Esophagus (tissue), 2 donors: ENCODE data around the gene HDAC9. TPM values are rescaled to one million over a fixed set of nuclear protein-coding genes. Genes with fewer than 3 reads are reported as not detected.

Experiments used
- H3K27ac ChIP-seq, 2 donors: one replicate each; pipeline ENCODE4 v1.5.1; 2013; ENCODE audit warnings: low read depth in 2 of 2, mild to moderate bottlenecking in 2 of 2, inconsistent platforms in 1 of 2, low read length in 1 of 2, moderate library complexity in 1 of 2
- H3K27me3 ChIP-seq, 2 donors: one replicate each; pipeline ENCODE4 v1.6.1; 2013; ENCODE audit warnings: low read length in 2 of 2, control low read depth in 1 of 2, mild to moderate bottlenecking in 1 of 2; ENCODE audit not compliant: insufficient read depth in 2 of 2, control insufficient read depth in 1 of 2
- H3K36me3 ChIP-seq, 2 donors: one replicate each; pipeline ENCODE4 v1.6.1; 2013; ENCODE audit warnings: low read length in 1 of 2; ENCODE audit not compliant: control insufficient read depth in 2 of 2, insufficient read depth in 2 of 2
- H3K4me1 ChIP-seq, 2 donors: one replicate each; pipeline ENCODE4 v1.6.1; 2013; ENCODE audit warnings: low read length in 1 of 2; ENCODE audit not compliant: control insufficient read depth in 2 of 2, insufficient read depth in 2 of 2
- H3K4me3 ChIP-seq, 2 donors: one replicate each; pipeline ENCODE4 v1.5.1; 2013; ENCODE audit warnings: low read length in 2 of 2, mild to moderate bottlenecking in 2 of 2, low read depth in 1 of 2, moderate library complexity in 1 of 2
- H3K9me3 ChIP-seq, 2 donors: one replicate each; pipeline ENCODE4 v1.6.1; 2013; ENCODE audit warnings: mild to moderate bottlenecking in 2 of 2, low read depth in 1 of 2, low read length in 1 of 2, moderate library complexity in 1 of 2; ENCODE audit not compliant: control insufficient read depth in 2 of 2, insufficient read depth in 1 of 2
- WGBS, 2 donors: extraction: QIAGEN DNeasy Blood & Tissue Kit; methylation state at CpG; one replicate each; pipeline ENCODE4 v1.1.7; 2013; 5-methylcytosine and 5-hydroxymethylcytosine counted together
- polyA plus RNA-seq, 2 donors: library from polyadenylated mRNA; stranded (reverse); fragments of 200-250 nt; gene quantifications; one replicate each; pipeline ENCODE4 v1.2.3, GENCODE V29; 2013
- donor health status: healthy with polysubstance abuse.
- donor health status: Bipolar disorder and iron deficiency.

The HDAC9 gene
- polyA plus RNA-seq, 2 donors: 0.69 to 1.1 TPM

DNA sequence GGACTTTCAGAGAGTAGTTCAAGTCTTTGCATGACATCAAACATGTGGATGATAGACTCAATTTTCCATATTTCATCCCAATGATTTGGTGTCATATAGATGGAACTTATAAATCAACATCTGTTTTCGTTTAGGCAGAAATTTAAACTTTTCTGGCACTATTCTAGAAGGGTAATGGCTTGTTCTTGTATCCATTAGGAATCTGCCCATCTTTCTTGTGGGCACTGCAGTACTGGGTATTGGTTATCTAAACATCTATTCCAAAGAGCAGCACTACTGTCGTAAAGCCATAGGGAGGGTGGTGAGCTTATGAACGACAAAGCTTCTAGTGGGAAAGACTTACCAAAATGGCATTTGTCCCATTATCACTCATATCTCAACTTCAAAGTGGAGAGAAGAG lies 348.4 kb downstream of the HDAC9 start:
- Histone ChIP-seq H3K9me3 (peaks cover 0 to 2% of the 10 kb centered on the region in 2 donors), H3K4me1 (no peaks in the 10 kb centered on the region), H3K36me3 (no peaks in the 10 kb centered on the region), H3K27me3 (no peaks in the 10 kb centered on the region), H3K4me3 (no peak overlapping the region), H3K27ac (no peak overlapping the region)
- 79% methylated on average over 3 of the region's 3 CpGs for WGBS, 2 donors

DNA sequence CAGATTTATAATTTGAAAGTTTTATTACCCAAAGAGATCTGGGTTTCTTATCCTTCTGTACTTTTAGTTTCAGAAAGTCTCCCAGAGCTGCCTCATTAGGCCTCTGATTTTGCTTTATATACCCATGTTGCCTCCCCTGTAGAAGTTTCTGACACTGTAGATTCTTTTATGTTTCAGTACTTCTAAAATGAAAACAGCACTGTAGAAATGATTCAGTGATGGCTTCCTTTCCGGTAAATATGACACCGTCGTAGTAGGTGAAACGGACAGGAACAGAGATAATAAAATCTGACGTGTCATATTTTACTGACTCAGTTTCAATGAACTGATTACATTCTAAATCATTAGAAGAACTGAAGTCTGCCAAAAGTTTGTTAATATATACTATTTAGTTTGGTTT lies 349.2 kb downstream of the HDAC9 start:
- Histone ChIP-seq H3K9me3 (peaks cover 0 to 2% of the 10 kb centered on the region in 2 donors), H3K36me3 (no peaks in the 10 kb centered on the region), H3K27me3 (no peaks in the 10 kb centered on the region), H3K4me1 (no peaks in the 10 kb centered on the region), H3K27ac (no peak overlapping the region), H3K4me3 (no peak overlapping the region)
- 85 to 87% methylated on average over 5 of the region's 5 CpGs for WGBS, 2 donors

DNA sequence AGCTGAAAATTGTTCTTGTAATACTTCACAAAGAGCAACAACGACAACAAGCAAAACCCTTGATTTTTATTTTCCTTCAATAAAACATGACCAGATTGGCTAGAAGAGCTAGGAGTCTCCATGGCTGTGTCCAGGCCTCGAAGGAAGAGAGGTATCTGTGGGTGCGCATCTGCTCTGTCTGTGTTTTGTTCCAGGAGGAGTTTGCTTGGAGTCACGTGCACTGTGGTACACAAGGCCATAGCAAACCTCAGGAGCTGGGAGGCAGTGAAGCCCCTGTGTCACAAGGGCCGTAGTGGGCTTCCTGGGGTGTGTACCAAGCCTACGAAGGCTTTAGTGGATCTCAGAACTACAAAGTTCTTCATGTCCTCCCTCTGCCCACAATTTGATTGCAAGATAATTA lies 350.2 kb downstream of the HDAC9 start:
- WGBS, 2 donors: 86 to 89% methylated on average over 6 of the region's 6 CpGs
- Histone ChIP-seq H3K36me3 (no peaks in the 10 kb centered on the region), H3K9me3 (peaks cover 0 to 2% of the 10 kb centered on the region in 2 donors), H3K27me3 (no peaks in the 10 kb centered on the region), H3K4me1 (no peaks in the 10 kb centered on the region), H3K27ac (no peak overlapping the region), H3K4me3 (no peak overlapping the region)

DNA sequence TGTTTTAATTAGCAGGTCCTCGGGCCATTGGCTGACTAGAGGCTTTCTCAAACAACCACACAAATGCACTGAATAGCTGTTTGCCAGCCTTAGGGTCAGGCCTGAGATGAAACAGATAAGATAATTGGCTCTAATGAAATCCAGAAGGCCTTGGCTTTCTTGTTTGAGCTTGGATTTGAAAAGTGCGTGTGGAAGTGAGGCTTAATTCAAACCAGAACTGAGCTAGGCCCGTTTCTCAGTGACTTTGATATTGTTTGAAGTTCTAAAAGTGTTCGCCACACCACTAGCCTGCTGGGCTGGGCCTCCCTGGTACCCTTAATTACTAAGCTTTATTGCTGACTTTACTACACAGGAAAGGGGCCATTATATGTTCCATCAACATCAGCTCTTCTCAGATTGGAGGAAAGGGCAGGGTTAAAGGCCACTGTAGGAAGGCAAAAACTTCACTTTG lies 351.2 kb downstream of the HDAC9 start:
- H3K4me3 ChIP-seq: no peak overlapping the region
- peaks cover 0 to 2% of the 10 kb centered on the region in 2 donors for H3K9me3 ChIP-seq
- H3K27ac ChIP-seq: no peak overlapping the region
- no peaks in the 10 kb centered on the region for H3K36me3 ChIP-seq
- no peaks in the 10 kb centered on the region for H3K4me1 ChIP-seq
- H3K27me3 ChIP-seq: no peaks in the 10 kb centered on the region
- 64 to 67% methylated on average over 4 of the region's 4 CpGs for WGBS, 2 donors

DNA sequence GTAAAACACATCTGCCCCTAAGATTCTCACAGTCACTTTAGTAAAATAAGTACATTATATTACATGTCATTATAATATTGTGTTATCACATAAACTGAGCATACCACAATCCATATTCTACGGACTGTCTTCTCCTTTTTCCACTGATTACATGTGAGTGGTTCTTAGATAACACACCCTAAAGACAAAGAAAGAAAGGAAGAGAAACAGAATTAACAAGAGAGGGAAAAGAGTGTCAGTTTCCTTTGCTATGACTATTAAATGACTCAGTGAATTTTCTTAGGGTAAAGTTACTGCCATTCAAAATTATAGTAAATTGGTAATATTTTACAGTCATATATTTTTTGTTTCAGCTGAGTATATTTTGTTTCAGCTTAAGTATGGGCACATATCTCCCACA lies 353.6 kb downstream of the HDAC9 start:
- no peaks in the 10 kb centered on the region for H3K27me3 ChIP-seq
- H3K9me3 ChIP-seq: peaks cover 0 to 2% of the 10 kb centered on the region in 2 donors
- H3K36me3 ChIP-seq: no peaks in the 10 kb centered on the region
- no peak overlapping the region for H3K27ac ChIP-seq
- H3K4me3 ChIP-seq: no peak overlapping the region
- 59 to 83% methylated on average over 1 of the region's 1 CpG for WGBS, 2 donors
- H3K4me1 ChIP-seq: no peaks in the 10 kb centered on the region

DNA sequence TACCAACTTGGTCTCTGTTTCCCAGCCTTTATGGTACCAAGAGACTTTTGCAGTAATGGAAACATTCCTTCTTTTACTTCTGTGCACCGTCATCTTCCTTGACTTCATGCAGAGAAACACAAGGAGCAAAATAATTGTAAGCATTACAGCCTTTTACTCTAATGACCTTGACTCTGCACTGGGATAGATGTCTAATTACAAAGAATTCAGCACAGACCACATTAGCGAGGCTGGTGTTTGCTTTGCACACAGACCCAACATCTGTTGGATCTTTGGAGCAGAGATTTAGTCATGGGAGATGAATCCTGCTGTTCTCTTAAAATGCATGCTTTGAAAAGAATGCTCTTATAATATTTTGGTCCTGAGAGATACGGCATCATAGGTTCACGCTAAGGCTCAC lies 360.2 kb downstream of the HDAC9 start:
- Histone ChIP-seq H3K27ac (no peak overlapping the region), H3K4me3 (no peak overlapping the region), H3K36me3 (no peaks in the 10 kb centered on the region), H3K27me3 (no peaks in the 10 kb centered on the region), H3K9me3 (no peaks in the 10 kb centered on the region), H3K4me1 (no peaks in the 10 kb centered on the region)
- 86 to 89% methylated on average over 4 of the region's 4 CpGs for WGBS, 2 donors

DNA sequence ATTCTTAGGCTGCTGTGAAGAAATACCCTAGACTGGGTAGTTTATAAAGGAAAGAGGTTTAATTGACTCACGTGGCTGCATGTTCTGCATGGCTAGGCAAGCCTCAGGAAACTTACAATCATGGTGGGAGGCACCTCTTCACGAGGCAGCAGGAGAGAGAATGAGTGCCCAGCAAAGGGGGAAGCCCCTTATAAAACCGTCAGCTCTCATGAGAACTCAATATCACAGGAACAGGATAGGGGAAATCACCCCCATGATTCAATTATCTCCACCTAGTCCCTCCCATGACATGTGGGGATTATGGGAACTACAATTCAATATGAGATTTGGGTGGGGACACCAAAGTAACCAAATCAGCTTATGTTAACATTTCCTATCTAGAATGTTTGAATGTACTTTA lies 362.7 kb downstream of the HDAC9 start:
- Histone ChIP-seq H3K4me1 (no peaks in the 10 kb centered on the region), H3K36me3 (no peaks in the 10 kb centered on the region), H3K9me3 (no peaks in the 10 kb centered on the region), H3K4me3 (no peak overlapping the region), H3K27me3 (no peaks in the 10 kb centered on the region), H3K27ac (no peak overlapping the region)
- 60 to 65% methylated on average over 3 of the region's 3 CpGs for WGBS, 2 donors

DNA sequence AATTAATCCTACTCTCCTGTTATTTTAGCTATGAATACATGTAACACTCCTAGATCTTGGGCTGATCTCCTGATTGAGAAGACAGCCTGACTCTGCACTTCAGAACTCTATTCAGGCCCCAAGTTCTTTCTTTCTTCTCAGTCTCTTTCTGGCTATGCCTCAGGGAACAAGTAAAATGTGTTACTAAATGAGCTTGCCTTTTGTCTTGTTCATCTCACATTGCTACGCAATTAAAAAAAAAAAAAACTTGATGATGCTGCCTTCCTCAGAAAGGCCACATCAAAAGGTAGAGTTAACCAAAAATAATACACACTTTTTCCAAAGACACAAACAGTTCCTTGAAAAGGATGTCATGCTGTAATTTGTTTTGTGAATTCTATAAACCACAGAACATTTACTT lies 363.8 kb downstream of the HDAC9 start:
- 42 to 58% methylated on average over 1 of the region's 1 CpG for WGBS, 2 donors
- H3K9me3 ChIP-seq: no peaks in the 10 kb centered on the region
- no peaks in the 10 kb centered on the region for H3K27me3 ChIP-seq
- H3K36me3 ChIP-seq: no peaks in the 10 kb centered on the region
- no peak overlapping the region for H3K4me3 ChIP-seq
- no peak overlapping the region for H3K27ac ChIP-seq
- H3K4me1 ChIP-seq: no peaks in the 10 kb centered on the region

DNA sequence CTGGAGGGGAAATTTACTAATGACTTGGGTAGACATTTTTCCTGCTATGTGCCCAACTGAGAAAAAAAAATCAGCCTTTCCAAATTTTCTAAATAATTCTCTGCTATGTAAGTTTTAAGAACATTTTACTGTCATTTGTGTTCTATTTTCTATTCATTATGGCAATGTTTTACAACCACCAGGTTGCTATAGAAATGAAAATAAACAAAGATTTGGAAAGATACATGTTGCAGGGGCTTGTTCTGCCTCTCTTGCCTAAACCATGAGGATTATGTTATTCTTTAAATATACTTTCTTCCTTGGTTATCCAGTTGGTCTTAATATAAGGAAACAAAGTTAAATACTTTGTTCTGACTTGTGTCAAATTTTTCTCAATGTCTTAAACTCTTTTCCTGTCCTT lies 364.7 kb downstream of the HDAC9 start:
- Histone ChIP-seq H3K4me1 (no peaks in the 10 kb centered on the region), H3K9me3 (no peaks in the 10 kb centered on the region), H3K36me3 (no peaks in the 10 kb centered on the region), H3K27me3 (no peaks in the 10 kb centered on the region), H3K27ac (no peak overlapping the region), H3K4me3 (no peak overlapping the region)

DNA sequence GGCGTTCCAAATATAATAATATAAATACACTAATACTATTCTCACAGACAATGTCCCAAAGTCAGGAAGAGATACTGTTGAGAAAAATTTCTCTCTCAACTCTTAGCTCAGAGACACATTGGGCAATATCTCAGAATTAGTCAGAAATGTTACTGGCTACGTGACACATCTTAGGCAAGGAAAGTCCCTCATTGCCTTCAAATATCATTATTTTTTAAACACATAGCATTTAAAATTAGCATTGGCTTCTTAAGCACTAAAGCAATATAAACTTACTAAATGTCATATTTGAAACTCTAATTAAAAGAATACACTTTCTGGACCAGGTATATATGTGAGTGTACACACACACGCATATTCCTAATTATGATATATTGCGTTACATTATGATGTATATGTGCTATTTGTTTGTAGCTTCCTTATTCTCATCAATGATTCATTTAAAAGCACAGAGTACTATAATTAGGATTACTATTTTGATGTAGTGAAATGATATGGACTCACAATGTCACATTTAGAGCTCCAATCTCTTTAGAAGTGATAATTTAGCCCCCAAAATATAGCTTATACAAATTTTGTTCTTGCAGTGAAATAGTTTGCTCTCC lies 366.1 kb downstream of the HDAC9 start:
- no peak overlapping the region for H3K27ac ChIP-seq
- no peak overlapping the region for H3K4me3 ChIP-seq

More for the DNA sequence above, 366.1 kb downstream of the HDAC9 start:
- Histone ChIP-seq H3K9me3 (no peaks in the 10 kb centered on the region), H3K27me3 (no peaks in the 10 kb centered on the region), H3K4me1 (peaks cover 0 to 3% of the 10 kb centered on the region in 2 donors), H3K36me3 (no peaks in the 10 kb centered on the region)
- WGBS, 2 donors: 69 to 71% methylated on average over 4 of the region's 4 CpGs
